A549 (cell line): ENCODE measurements around the gene TPCN2. TPM values are rescaled to one million over a fixed set of nuclear protein-coding genes. Genes with fewer than 3 reads are reported as not detected.

Experiments used
- ATAC-seq, 2 experiments: fragments of 200-7000 bp in 1 of 2; fragments of >200 bp in 1 of 2; cut with Nextera tagmentation in 1 of 2; cut with Tn5 transposase in 1 of 2; 3 replicates each; pipeline versions ENCODE4 v1.8.0 to v1.9.1; 2018 to 2020; ENCODE audit warnings: mild to moderate bottlenecking in 1 of 2, moderate library complexity in 1 of 2
- CTCF ChIA-PET: fragments of 300-600 bp; sonication (Branson Sonifier 250); formaldehyde crosslinking; extraction: SDS; loops from one replicate; lab custom pipeline; 2021; ENCODE audit warnings: antibody characterized with exemption, inconsistent platforms; lab: Yijun Ruan, JAX
- POLR2A ChIA-PET: fragments of 350-600 bp; formaldehyde crosslinking; extraction: SDS; loops from one replicate; lab custom pipeline; 2021; ENCODE audit warnings: antibody characterized with exemption, inconsistent platforms; lab: Yijun Ruan, JAX
- DNase-seq, 2 experiments: peaks; one replicate each; pipeline versions ENCODE4 v3.0.0 to v3.0.0-alpha.2; 2011 to 2016; ENCODE audit warnings: low read depth in 1 of 2, low spot score in 1 of 2
- FAIRE-seq: peaks from 2 replicates; lab custom pipeline; 2011; peaks lifted over from hg19 to GRCh38; lab: Jason Lieb, UNC
- H3K27ac ChIP-seq, 2 experiments: fragments of >200 bp; sonication (Bioruptor Twin); formaldehyde crosslinking; 3 replicates each; pipeline ENCODE4 v1.5.1; 2016 to 2017
- H3K4me1 ChIP-seq: fragments of >200 bp; sonication (Bioruptor Twin); formaldehyde crosslinking; 3 replicates; pipeline ENCODE4 v1.6.1; 2016
- H3K4me2 ChIP-seq: fragments of >200 bp; sonication (Bioruptor Twin); formaldehyde crosslinking; 3 replicates; pipeline ENCODE4 v1.6.1; 2016
- H3K4me3 ChIP-seq: fragments of >200 bp; sonication (Bioruptor Twin); formaldehyde crosslinking; 3 replicates; pipeline ENCODE4 v1.5.1; 2016
- H3K9me3 ChIP-seq: fragments of >200 bp; sonication (Bioruptor Twin); formaldehyde crosslinking; 3 replicates; pipeline ENCODE4 v1.6.1; 2016
- BHLHE40 ChIP-seq: IDR thresholded peaks from 2 replicates; pipeline ENCODE4 v1.6.1; 2012; ENCODE audit warnings: low read depth, low read length, inconsistent platforms
- CHD2 ChIP-seq: fragments of 150-350 bp; IDR thresholded peaks from 2 replicates; pipeline ENCODE4 v1.6.1; 2014; ENCODE audit warnings: low read length; ENCODE audit not compliant: partially characterized antibody
- CTCF ChIP-seq: fragments of >200 bp; sonication (Bioruptor Twin); formaldehyde crosslinking; IDR thresholded peaks from 3 replicates; pipeline ENCODE4 v1.5.1; 2016
- EHF ChIP-seq: fragments of 250-450 bp; sonication (Bioruptor Pico); IDR thresholded peaks from 2 replicates; pipeline ENCODE4 v1.5.0; 2020; ENCODE audit warnings: mild to moderate bottlenecking
- EHMT2 ChIP-seq: fragments of 200-600 bp; sonication (generic); IDR thresholded peaks from 2 replicates; pipeline ENCODE4 v1.6.1; 2016; ENCODE audit warnings: antibody characterized with exemption, low read depth, mild to moderate bottlenecking, moderate library complexity
- EP300 ChIP-seq, 2 experiments: fragments of >200 bp; sonication (Bioruptor Twin); formaldehyde crosslinking; IDR thresholded peaks; 2 replicates in 1 of 2; 3 replicates in 1 of 2; pipeline ENCODE4 v1.6.1; 2016 to 2017
- FOSL2 ChIP-seq, 2 experiments: fragments of 450-650 bp in 1 of 2; fragments of >200 bp in 1 of 2; sonication (Bioruptor Twin) in 1 of 2; formaldehyde crosslinking; IDR thresholded peaks; 2 replicates each; pipeline versions ENCODE4 v1.5.0 to v1.6.1; 2016 to 2020; ENCODE audit warnings: mild to moderate bottlenecking in 1 of 2, moderate library complexity in 1 of 2
- HDAC2 ChIP-seq: fragments of 200-600 bp; sonication (generic); IDR thresholded peaks from 2 replicates; pipeline ENCODE4 v1.6.1; 2016
- HOXA7 ChIP-seq: fragments of 250-450 bp; sonication (Bioruptor Pico); IDR thresholded peaks from 2 replicates; pipeline ENCODE4 v1.5.0; 2020; ENCODE audit warnings: mild to moderate bottlenecking, moderate library complexity
- JUNB ChIP-seq: fragments of >200 bp; sonication (Bioruptor Twin); formaldehyde crosslinking; IDR thresholded peaks from 2 replicates; pipeline ENCODE4 v1.6.1; 2016
- KDM1A ChIP-seq: fragments of 200-600 bp; sonication (generic); IDR thresholded peaks from 2 replicates; pipeline ENCODE4 v1.6.1; 2016; ENCODE audit warnings: low read depth, mild to moderate bottlenecking
- MAFK ChIP-seq: fragments of 450-650 bp; IDR thresholded peaks from 2 replicates; pipeline ENCODE4 v1.6.1; 2014; ENCODE audit not compliant: partially characterized antibody
- NPAS2 ChIP-seq: fragments of 250-450 bp; sonication (Bioruptor Pico); IDR thresholded peaks from 2 replicates; pipeline ENCODE4 v1.8.0; 2022; ENCODE audit warnings: mild to moderate bottlenecking, moderate library complexity, borderline replicate concordance
- PBX3 ChIP-seq: IDR thresholded peaks from 2 replicates; pipeline ENCODE4 v1.6.1; 2012
- PHF8 ChIP-seq: fragments of 200-600 bp; sonication (generic); IDR thresholded peaks from 2 replicates; pipeline ENCODE4 v1.6.1; 2016; ENCODE audit warnings: low read depth, mild to moderate bottlenecking, antibody characterized with exemption, moderate library complexity, borderline replicate concordance
- RARB ChIP-seq: fragments of 250-450 bp; sonication (Bioruptor Pico); IDR thresholded peaks from 2 replicates; pipeline ENCODE4 v1.8.0; 2021; ENCODE audit warnings: mild to moderate bottlenecking, moderate library complexity
- RCOR1 ChIP-seq: fragments of 150-350 bp; IDR thresholded peaks from 2 replicates; pipeline ENCODE4 v1.6.1; 2014; ENCODE audit warnings: antibody characterized with exemption, low read length, low read depth
- RNF2 ChIP-seq: fragments of 200-600 bp; sonication (generic); IDR thresholded peaks from 2 replicates; pipeline ENCODE4 v1.6.1; 2016; ENCODE audit warnings: low read depth, mild to moderate bottlenecking, antibody characterized with exemption, moderate library complexity, borderline replicate concordance
- SMC3 ChIP-seq: fragments of >200 bp; sonication (Bioruptor Twin); formaldehyde crosslinking; IDR thresholded peaks from 3 replicates; pipeline ENCODE4 v1.6.1; 2018; ENCODE audit warnings: inconsistent platforms
- TFCP2L1 ChIP-seq: fragments of 250-450 bp; sonication (Bioruptor Pico); IDR thresholded peaks from 2 replicates; pipeline ENCODE4 v1.5.0; 2021; ENCODE audit warnings: mild to moderate bottlenecking
- USF2 ChIP-seq: fragments of 450-650 bp; IDR thresholded peaks from 2 replicates; pipeline ENCODE4 v1.6.1; 2014; ENCODE audit warnings: antibody characterized with exemption
- WGBS: methylation state at CpG from one replicate; pipeline ENCODE4 v1.1.6; 2017; ENCODE audit errors: missing lambda C conversion rate; 5-methylcytosine and 5-hydroxymethylcytosine counted together
- polyA plus RNA-seq, 4 experiments: library from polyadenylated mRNA; depleted of rRNA in 3 of 4; stranded (reverse); fragments of >200 nt; fragmentation: RNase III in 1 of 4; extraction: RNeasy Plus Mini Kit Qiagen cat#74134 plus additional on column Dnase treatment in 1 of 4; gene quantifications; 2 replicates in 3 of 4; 3 replicates in 1 of 4; pipeline ENCODE4 v1.2.3, GENCODE V29; 2011 to 2017

Gene TPCN2
- polyA plus RNA-seq, 2 of the 4 experiments (the other 2 are of a cell fraction): 8.1 to 8.8 TPM

GRCh38 chr11:69163842-69164241, 115.1 kb downstream of the TPCN2 start:
- no peak for FAIRE-seq
- WGBS: 85% methylated on average over 1 of the region's 1 CpG
- no peak for DNase-seq
- Histone ChIP-seq H3K4me2 (no peak overlapping the region), H3K4me3 (no peak overlapping the region), H3K27ac (no peak overlapping the region), H3K4me1 (peaks cover 25% of the 10 kb centered on the region), H3K9me3 (peaks cover 3% of the 10 kb centered on the region; the same call in 1 of the 3 replicates)
- ATAC-seq: no peak
- CTCF ChIA-PET: no interaction called here
- TF ChIP-seq RNF2: no peak
- no peak for TF ChIP-seq SMC3
- TF ChIP-seq MAFK: no peak
- no peak for TF ChIP-seq RCOR1
- no peak for TF ChIP-seq PBX3
- no peak for TF ChIP-seq EP300 (IDR thresholded peaks at IDR 0.05)
- no peak for TF ChIP-seq RARB (CRISPR knock-in tag)
- TF ChIP-seq CTCF: no peak
- TF ChIP-seq TFCP2L1: no peak
- no peak for TF ChIP-seq EHF (CRISPR knock-in tag)
- no peak for TF ChIP-seq KDM1A
- no peak for TF ChIP-seq EHMT2
- TF ChIP-seq PHF8: no peak
- no peak for TF ChIP-seq FOSL2 (IDR thresholded peaks at IDR 0.05)
- TF ChIP-seq FOSL2 (CRISPR knock-in tag; IDR thresholded peaks at IDR 0.05): no peak
- TF ChIP-seq NPAS2 (CRISPR knock-in tag): no peak
- POLR2A ChIA-PET: no interaction called here

GRCh38 chr11:69164824-69165223, 116.1 kb downstream of the TPCN2 start:
- WGBS: 75% methylated on average over 10 of the region's 10 CpGs
- ChIA-PET CTCF (no interaction called here), POLR2A (no interaction called here)
- no peak for FAIRE-seq
- TF ChIP-seq HOXA7 (CRISPR knock-in tag): no peak
- TF ChIP-seq USF2: no peak
- TF ChIP-seq HDAC2: no peak
- TF ChIP-seq EHMT2: no peak
- TF ChIP-seq CHD2: no peak
- TF ChIP-seq BHLHE40: no peak
- TF ChIP-seq EHF (CRISPR knock-in tag): no peak
- TF ChIP-seq JUNB: no peak
- TF ChIP-seq CTCF: no peak
- TF ChIP-seq RNF2: no peak
- TF ChIP-seq RARB (CRISPR knock-in tag): no peak
- H3K4me3 ChIP-seq: no peak overlapping the region
- no peak overlapping the region for H3K27ac ChIP-seq
- no peak for DNase-seq
- no peak for ATAC-seq
- H3K4me1 ChIP-seq: peaks cover 25% of the 10 kb centered on the region
- H3K4me2 ChIP-seq: no peak overlapping the region
- H3K9me3 ChIP-seq: peaks cover 3% of the 10 kb centered on the region; the same call in 1 of the 3 replicates
